ENCODE measurements around the gene MGAT5.

Gene MGAT5

GRCh38 chr2:134405611-134406081 lies 151.8 kb downstream of the MGAT5 start:
- DNase-seq, result no peak

GRCh38 chr2:134406311-134406710 lies 152.4 kb downstream of the MGAT5 start:
- DNase-seq, result no peak

- no peak for DNase-seq
These were observed 152.9 kb downstream of the MGAT5 start for GRCh38 chr2:134406736-134407135.

- no peak for DNase-seq
These were observed 153.4 kb downstream of the MGAT5 start for GRCh38 chr2:134407154-134407890.

GRCh38 chr2:134408386-134408785 lies 154.5 kb downstream of the MGAT5 start:
- DNase-seq, result no peak

GRCh38 chr2:134408791-134409190 lies 154.9 kb downstream of the MGAT5 start:
- DNase-seq, result no peak

- no peak for DNase-seq
These were observed 156.1 kb downstream of the MGAT5 start for GRCh38 chr2:134410006-134410405.

GRCh38 chr2:134410831-134411231 lies 157.0 kb downstream of the MGAT5 start:
- DNase-seq, result no peak

GRCh38 chr2:134411279-134411827 lies 157.5 kb downstream of the MGAT5 start:
- DNase-seq, result no peak

- DNase-seq, result peak; percentile 55
These were observed 158.2 kb downstream of the MGAT5 start for GRCh38 chr2:134411828-134412638.

GRCh38 chr2:134412639-134412999 lies 158.7 kb downstream of the MGAT5 start:
- no peak for DNase-seq

GRCh38 chr2:134413430-134413829 lies 159.6 kb downstream of the MGAT5 start:
- no peak for DNase-seq

- no peak for DNase-seq
These were observed 160.0 kb downstream of the MGAT5 start for GRCh38 chr2:134413912-134414311.

GRCh38 chr2:134416018-134416417 lies 162.1 kb downstream of the MGAT5 start:
- no peak for DNase-seq

GRCh38 chr2:134416637-134417036 lies 162.8 kb downstream of the MGAT5 start:
- no peak for DNase-seq

GRCh38 chr2:134417968-134418582 lies 164.2 kb downstream of the MGAT5 start:
- no peak for DNase-seq

- no peak for DNase-seq
These were observed 166.4 kb downstream of the MGAT5 start for GRCh38 chr2:134420259-134420658.

GRCh38 chr2:134420920-134421319 lies 167.0 kb downstream of the MGAT5 start:
- no peak for DNase-seq

- no peak for DNase-seq
These were observed 167.9 kb downstream of the MGAT5 start for GRCh38 chr2:134421556-134422328.

GRCh38 chr2:134425724-134426496 lies 172.0 kb downstream of the MGAT5 start:
- DNase-seq, result no peak

- no peak for DNase-seq
These were observed 172.8 kb downstream of the MGAT5 start for GRCh38 chr2:134426721-134427120.

- DNase-seq, result no peak
These were observed 176.0 kb downstream of the MGAT5 start for GRCh38 chr2:134429886-134430285.

Data from RPMI8226 (cell line).